OCI-LY7 (cell line): ENCODE measurements around the gene PDLIM1. TPM values are rescaled to one million over a fixed set of nuclear protein-coding genes. Genes with fewer than 3 reads are reported as not detected.

ENCODE experiments used
- BruUV-seq: library from RNA; stranded (reverse); fragments of 400-500 nt; replicated peaks from 2 replicates; lab custom pipeline; 2021; lab: Mats Ljungman, UMichigan
- CTCF ChIA-PET: fragments of 300-600 bp; sonication (Branson Sonifier 250); formaldehyde crosslinking; loops from one replicate; lab custom pipeline; 2022; ENCODE audit warnings: antibody characterized with exemption; ENCODE audit not compliant: unreplicated experiment; lab: Charles Lee
- POLR2A ChIA-PET: fragments of 300-600 bp; sonication (Branson Sonifier 250); formaldehyde crosslinking; loops from one replicate; lab custom pipeline; 2022; ENCODE audit warnings: antibody characterized with exemption; lab: Charles Lee
- DNase-seq: peaks from one replicate; pipeline ENCODE4 v3.0.0-alpha.2; 2015; ENCODE audit warnings: low spot score
- H2AFZ ChIP-seq: fragments of 200-600 bp; sonication (generic), shearing (Covaris generic); 2 replicates; pipeline ENCODE4 v1.6.1; 2014; ENCODE audit warnings: mild to moderate bottlenecking, antibody characterized with exemption, low read length, moderate library complexity
- H3K27ac ChIP-seq: fragments of 200-600 bp; sonication (generic); 2 replicates; pipeline ENCODE4 v1.5.1; 2014; ENCODE audit warnings: mixed run types, low read depth, mild to moderate bottlenecking, moderate library complexity, low read length, inconsistent platforms; ENCODE audit not compliant: poor library complexity, severe bottlenecking
- H3K36me3 ChIP-seq: fragments of 200-600 bp; sonication (generic); 2 replicates; pipeline ENCODE4 v1.6.1; 2014; ENCODE audit warnings: mild to moderate bottlenecking, antibody characterized with exemption, low read length, moderate library complexity, mixed read lengths; ENCODE audit not compliant: insufficient read depth
- H3K4me1 ChIP-seq: fragments of 200-600 bp; sonication (generic); 2 replicates; pipeline ENCODE4 v1.5.1; 2014; ENCODE audit warnings: mild to moderate bottlenecking, low read length; ENCODE audit not compliant: insufficient read depth, poor library complexity, severe bottlenecking
- H3K4me2 ChIP-seq: fragments of 200-600 bp; sonication (generic); 2 replicates; pipeline ENCODE4 v1.6.1; 2014; ENCODE audit warnings: mild to moderate bottlenecking, low read length
- H3K4me3 ChIP-seq: fragments of 200-600 bp; sonication (generic); 2 replicates; pipeline ENCODE4 v1.5.1; 2014; ENCODE audit warnings: mild to moderate bottlenecking, low read depth, low read length; ENCODE audit not compliant: poor library complexity, severe bottlenecking
- H3K79me2 ChIP-seq: fragments of 200-600 bp; sonication (generic); 2 replicates; pipeline ENCODE4 v1.6.1; 2016; ENCODE audit warnings: low read depth, mild to moderate bottlenecking, low read length, moderate library complexity, mixed read lengths; ENCODE audit not compliant: insufficient read depth
- H3K9me2 ChIP-seq: fragments of 200-600 bp; sonication (generic); 2 replicates; pipeline ENCODE4 v1.6.1; 2016; ENCODE audit warnings: mild to moderate bottlenecking, low read length, mixed read lengths; ENCODE audit not compliant: insufficient read depth
- H3K9me3 ChIP-seq: fragments of 200-600 bp; sonication (generic); 2 replicates; pipeline ENCODE4 v1.6.1; 2014; ENCODE audit warnings: mild to moderate bottlenecking, mixed run types, low read length, mixed read lengths
- H4K20me1 ChIP-seq: fragments of 200-600 bp; sonication (generic); 2 replicates; pipeline ENCODE4 v1.6.1; 2014; ENCODE audit warnings: mild to moderate bottlenecking, antibody characterized with exemption, low read length, moderate library complexity, mixed read lengths; ENCODE audit not compliant: insufficient read depth
- CTCF ChIP-seq: fragments of 200-600 bp; sonication (generic); conservative IDR thresholded peaks from 2 replicates; pipeline ENCODE4 v1.5.1; 2014; ENCODE audit warnings: mild to moderate bottlenecking, antibody characterized with exemption, low read length, moderate library complexity, mixed read lengths
- EZH2phosphoT487 ChIP-seq: fragments of 200-600 bp; sonication (generic); IDR thresholded peaks from 2 replicates; pipeline ENCODE4 v1.6.1; 2018; ENCODE audit warnings: low read depth, borderline replicate concordance, mild to moderate bottlenecking, mixed run types, antibody characterized with exemption, low read length, moderate library complexity, mixed read lengths
- intact Hi-C: fragments of 100-400 bp; cut with micrococcal nuclease; formaldehyde crosslinking; loops from one replicate; pipeline ENCODE4 v1.10.0; 2022; ENCODE audit not compliant: unreplicated experiment
- total RNA-seq, 2 experiments: library from RNA; depleted of rRNA in 1 of 2; stranded (reverse); fragments of >200 nt in 1 of 2; shearing (Covaris generic) in 1 of 2; gene quantifications; 2 replicates each; pipeline ENCODE4 v1.2.3, GENCODE V29; 2014 to 2022

The PDLIM1 gene
- total RNA-seq, 2 experiments from 2014 or later: 22.3 to 105 TPM

GRCh38 chr10:95262763-95263518, 27.9 kb downstream of the PDLIM1 start:
- TF ChIP-seq EZH2phosphoT487: no peak
- no peak for TF ChIP-seq CTCF
- Histone ChIP-seq H4K20me1 (no peaks in the 10 kb centered on the region), H3K9me2 (no peaks in the 10 kb centered on the region), H3K27ac (no peak overlapping the region), H3K4me2 (no peak overlapping the region), H3K4me3 (no peak overlapping the region), H2AFZ (no peak overlapping the region), H3K79me2 (no peaks in the 10 kb centered on the region), H3K36me3 (peaks cover 2% of the 10 kb centered on the region; the same call in 1 of the 2 replicates), H3K4me1 (no peaks in the 10 kb centered on the region), H3K9me3 (0 out of 2 replicates have a peak, but pooled peaks cover 2% of the 10 kb centered on the region)
- POLR2A ChIA-PET: interaction anchor here (1.3 kb wide), 1 partner anchor 25 kb away, joined by 4 read pairs; no protein-coding TSS in a partner anchor
- DNase-seq: no peak
- intact Hi-C loops: no loop called here
- CTCF ChIA-PET: interaction anchor here (0.8 kb wide), 1 partner anchor 102 kb away, joined by 3 read pairs; no protein-coding TSS in a partner anchor
- BruUV-seq: no TSS peak

GRCh38 chr10:95261926-95262325, 28.9 kb downstream of the PDLIM1 start:
- Histone ChIP-seq H4K20me1 (no peaks in the 10 kb centered on the region), H3K36me3 (peaks cover 8% of the 10 kb centered on the region; the same call in 1 of the 2 replicates), H3K4me2 (no peak overlapping the region), H3K4me3 (no peak overlapping the region), H3K9me3 (0 out of 2 replicates have a peak, but pooled peaks cover 4% of the 10 kb centered on the region), H3K79me2 (no peaks in the 10 kb centered on the region), H2AFZ (no peak overlapping the region), H3K4me1 (no peaks in the 10 kb centered on the region), H3K27ac (no peak overlapping the region), H3K9me2 (no peaks in the 10 kb centered on the region)
- ChIA-PET CTCF (interaction anchor here (0.8 kb wide), 1 partner anchor 103 kb away, joined by 3 read pairs; no protein-coding TSS in a partner anchor), POLR2A (interaction anchor here (0.6 to 1.3 kb wide), 2 partner anchors 26 to 128 kb away, joined by 3 to 4 read pairs; no protein-coding TSS in a partner anchor)
- no TSS peak for BruUV-seq
- TF ChIP-seq CTCF (no peak), EZH2phosphoT487 (no peak)
- intact Hi-C loops: no loop called here
- no peak for DNase-seq
